Measurements from ENCODE around the gene ETS1.

DNA sequence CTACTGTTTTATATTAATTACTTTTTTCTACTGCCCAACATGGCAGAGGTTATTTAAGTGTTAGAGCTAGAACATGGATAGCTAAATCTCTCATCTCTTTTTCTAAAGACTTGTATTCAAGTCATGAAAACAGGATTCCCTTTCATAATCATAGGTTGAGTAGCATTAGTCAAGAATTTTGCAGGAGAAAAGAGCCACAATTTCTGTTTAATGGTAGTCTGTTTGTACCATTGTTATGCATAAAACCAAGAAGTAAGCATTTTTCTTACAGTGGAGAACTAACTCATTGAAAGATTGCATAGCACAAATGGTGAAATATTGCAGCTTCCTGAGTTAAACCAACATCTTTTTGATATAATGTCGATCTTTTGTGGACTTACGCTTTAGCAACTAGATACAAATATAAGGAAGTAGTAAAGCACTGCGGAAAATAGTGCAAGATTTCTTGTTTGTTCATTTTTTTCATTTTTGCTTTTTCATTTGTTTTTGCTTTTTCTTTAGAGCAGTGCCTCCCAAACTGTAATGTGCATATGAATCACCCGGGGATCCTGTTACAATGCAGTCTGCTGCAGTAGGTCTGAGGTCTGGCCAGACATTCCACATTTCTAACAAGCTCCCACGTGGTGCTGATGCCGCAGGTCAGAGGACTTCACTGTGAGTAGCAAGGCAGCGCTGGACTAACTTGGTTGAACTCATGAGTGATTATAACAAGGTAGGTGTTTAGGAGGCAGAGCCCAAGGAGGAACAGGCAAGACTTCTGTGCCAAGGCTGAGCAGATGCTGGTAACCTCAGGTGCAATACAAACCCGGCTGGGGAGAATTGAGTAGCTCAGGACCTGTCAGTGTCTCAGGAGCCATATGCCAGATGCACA, 4.6 kb downstream of the ETS1 start:
- TF ChIP-seq, protein P1, sequence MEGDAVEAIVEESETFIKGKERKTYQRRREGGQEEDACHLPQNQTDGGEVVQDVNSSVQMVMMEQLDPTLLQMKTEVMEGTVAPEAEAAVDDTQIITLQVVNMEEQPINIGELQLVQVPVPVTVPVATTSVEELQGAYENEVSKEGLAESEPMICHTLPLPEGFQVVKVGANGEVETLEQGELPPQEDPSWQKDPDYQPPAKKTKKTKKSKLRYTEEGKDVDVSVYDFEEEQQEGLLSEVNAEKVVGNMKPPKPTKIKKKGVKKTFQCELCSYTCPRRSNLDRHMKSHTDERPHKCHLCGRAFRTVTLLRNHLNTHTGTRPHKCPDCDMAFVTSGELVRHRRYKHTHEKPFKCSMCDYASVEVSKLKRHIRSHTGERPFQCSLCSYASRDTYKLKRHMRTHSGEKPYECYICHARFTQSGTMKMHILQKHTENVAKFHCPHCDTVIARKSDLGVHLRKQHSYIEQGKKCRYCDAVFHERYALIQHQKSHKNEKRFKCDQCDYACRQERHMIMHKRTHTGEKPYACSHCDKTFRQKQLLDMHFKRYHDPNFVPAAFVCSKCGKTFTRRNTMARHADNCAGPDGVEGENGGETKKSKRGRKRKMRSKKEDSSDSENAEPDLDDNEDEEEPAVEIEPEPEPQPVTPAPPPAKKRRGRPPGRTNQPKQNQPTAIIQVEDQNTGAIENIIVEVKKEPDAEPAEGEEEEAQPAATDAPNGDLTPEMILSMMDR (IDR thresholded peaks at IDR 0.05): no peak
- no peak for TF ChIP-seq POLR2A (IDR thresholded peaks at IDR 0.05)

Measured in adrenal gland (tissue), 5 donors.